Right renal pelvis (tissue), 4 donors: Measurements from ENCODE around the gene IGSF10. TPM values are rescaled to one million over a fixed set of nuclear protein-coding genes. Genes with fewer than 3 reads are reported as not detected.

Experiments used
- DNase-seq, 4 donors: peaks; one replicate each; pipeline ENCODE4 v3.0.0-alpha.2; 2013; ENCODE audit warnings: low read depth in 4 of 4, low spot score in 3 of 4, missing footprints in 1 of 4
- polyA plus RNA-seq, 4 donors: library from polyadenylated mRNA; unstranded; fragments of 120-200 nt; gene quantifications; one replicate each; pipeline ENCODE4 v1.2.1, GENCODE V29; 2013; ENCODE audit not compliant: insufficient read length in 4 of 4

The IGSF10 gene
- polyA plus RNA-seq, 4 donors = 2.1 to 2.7 (median 2.1) TPM

GRCh38 chr3:151428386-151428785, 32.5 kb downstream of the IGSF10 start:
- no peak for DNase-seq

- DNase-seq = no peak
These were observed 34.6 kb downstream of the IGSF10 start for GRCh38 chr3:151426341-151426657.

GRCh38 chr3:151425627-151426340, 35.1 kb downstream of the IGSF10 start:
- DNase-seq = no peak

- no peak for DNase-seq
These were observed 37.8 kb downstream of the IGSF10 start for GRCh38 chr3:151423091-151423490.

GRCh38 chr3:151421938-151422337, 38.9 kb downstream of the IGSF10 start:
- DNase-seq = no peak

GRCh38 chr3:151419806-151420205, 41.1 kb downstream of the IGSF10 start:
- DNase-seq = no peak

GRCh38 chr3:151415289-151415688, 45.6 kb downstream of the IGSF10 start:
- no peak for DNase-seq

- no peak for DNase-seq
These were observed 47.9 kb downstream of the IGSF10 start for GRCh38 chr3:151412989-151413388.

Other genes starting within 250 kb of the IGSF10 start
- gene P2RY14, start 182.5 kb downstream of the IGSF10 start, polyA plus RNA-seq = under 1 TPM; 0.90 to 0.99 (median 0.94) TPM
- gene GPR87, start 144.2 kb downstream of the IGSF10 start, polyA plus RNA-seq = under 1 TPM in 3 of 4 donors, not detected in 1; 0.11 to 0.40 (median 0.18) TPM
- gene P2RY13, start 131.5 kb downstream of the IGSF10 start, polyA plus RNA-seq = 1 to 10 TPM in 3 of 4 donors, under 1 TPM in 1; 0.32 to 2.2 (median 1.9) TPM
- 1 to 10 TPM in 2 of 4 donors, under 1 TPM in 2; 0.55 to 2.8 (median 0.99) TPM for gene P2RY12, start 76.3 kb downstream of the IGSF10 start, polyA plus RNA-seq